ENCODE results near the gene PDP2.
"Not testable (repeated sequence)": the region's sequence is repeated elsewhere in the genome, so short reads cannot be mapped to it uniquely, and the experiment has no call there.

PDP2 gene

DNA sequence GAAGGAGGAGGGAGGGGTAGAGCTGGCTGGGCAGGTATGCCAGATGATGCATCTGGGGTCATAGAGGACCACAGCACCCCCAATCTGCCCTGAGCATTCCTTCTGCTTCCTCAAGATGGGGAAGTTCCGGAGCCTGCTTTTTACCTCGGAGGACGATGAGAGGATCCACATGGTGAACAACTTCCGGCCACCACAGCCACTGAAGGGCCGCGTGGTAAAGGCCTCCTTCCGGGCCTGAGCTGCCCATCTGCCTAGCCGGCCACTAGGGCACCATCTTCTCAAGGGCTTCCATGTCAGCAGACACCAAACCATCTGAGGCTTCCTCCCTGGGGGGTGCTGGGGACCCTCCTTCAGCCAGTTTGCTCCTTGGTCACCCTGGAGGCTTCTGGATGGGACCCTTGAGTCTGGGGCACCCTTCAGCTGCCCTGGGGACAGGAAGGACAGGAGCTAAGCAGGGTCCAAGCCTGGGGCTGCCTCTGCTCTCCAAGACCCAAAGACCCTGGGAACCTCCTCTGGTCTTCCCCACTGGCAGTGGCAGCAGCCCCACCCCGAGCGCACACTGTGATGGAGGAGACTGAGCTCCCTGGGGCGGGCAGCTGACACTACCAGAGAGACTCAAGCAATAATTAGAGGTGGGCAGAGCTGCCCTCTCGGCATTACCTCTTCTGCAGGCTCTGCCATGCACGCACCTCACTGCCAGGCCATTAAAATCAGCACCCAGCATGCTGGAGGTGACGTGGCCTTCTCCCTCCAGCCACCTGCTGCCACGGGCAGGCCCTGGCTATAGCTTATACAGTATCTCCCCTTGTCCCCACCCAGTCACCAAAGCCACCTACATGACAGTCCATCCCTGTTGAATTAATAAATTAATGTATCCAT is 26.8 kb upstream of the PDP2 start:
- DNase-seq (ENCODE audit: low read depth) = no peak

DNA sequence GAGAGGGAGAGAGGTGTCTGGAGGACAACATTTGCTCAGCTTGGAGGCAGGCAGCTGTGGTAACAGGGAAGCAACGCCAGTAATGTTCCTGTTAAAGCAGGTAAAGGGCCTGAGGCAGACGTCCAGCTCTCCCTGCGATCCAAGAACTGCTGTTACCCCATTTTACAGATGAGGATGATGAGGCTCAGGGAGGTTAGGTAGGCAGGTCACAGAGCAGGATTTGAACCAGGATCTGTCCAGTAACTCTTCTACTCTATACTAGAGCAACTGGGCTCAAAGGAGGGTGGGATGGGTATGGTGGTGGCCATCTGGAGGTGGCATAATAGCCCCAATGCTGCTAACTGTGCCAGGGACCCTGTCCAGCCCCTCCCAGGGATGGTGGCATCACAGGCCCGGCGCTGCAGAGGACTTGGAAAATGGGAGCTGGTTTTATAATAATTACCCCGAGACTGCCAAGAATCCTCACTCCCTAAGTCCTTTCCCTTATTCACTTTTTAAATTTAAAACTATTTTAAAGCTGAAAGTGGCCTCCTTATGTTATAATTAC is 24.1 kb upstream of the PDP2 start:
- DNase-seq (ENCODE audit: low read depth) = no peak

DNA sequence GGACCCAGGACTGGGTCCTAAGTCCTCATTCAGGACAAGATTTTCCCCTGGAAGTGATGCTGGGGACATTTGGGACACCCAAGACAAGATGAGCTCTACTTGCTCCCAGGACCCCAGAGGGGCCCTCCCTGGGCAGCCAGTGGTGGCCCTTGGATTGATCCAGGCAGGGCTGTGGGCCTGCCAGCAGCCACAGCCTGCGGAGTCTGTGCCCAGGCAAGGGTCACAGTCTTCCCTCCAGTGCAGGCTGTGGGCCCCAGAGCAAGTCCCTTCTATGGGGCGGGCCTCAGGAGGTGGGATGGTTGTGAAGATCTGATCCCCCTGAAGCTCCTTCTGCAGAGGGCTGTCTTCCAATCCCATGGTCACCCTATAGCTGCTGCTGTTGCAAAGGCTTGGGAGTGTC is 23.5 kb upstream of the PDP2 start:
- no peak for DNase-seq (ENCODE audit: low read depth)

DNA sequence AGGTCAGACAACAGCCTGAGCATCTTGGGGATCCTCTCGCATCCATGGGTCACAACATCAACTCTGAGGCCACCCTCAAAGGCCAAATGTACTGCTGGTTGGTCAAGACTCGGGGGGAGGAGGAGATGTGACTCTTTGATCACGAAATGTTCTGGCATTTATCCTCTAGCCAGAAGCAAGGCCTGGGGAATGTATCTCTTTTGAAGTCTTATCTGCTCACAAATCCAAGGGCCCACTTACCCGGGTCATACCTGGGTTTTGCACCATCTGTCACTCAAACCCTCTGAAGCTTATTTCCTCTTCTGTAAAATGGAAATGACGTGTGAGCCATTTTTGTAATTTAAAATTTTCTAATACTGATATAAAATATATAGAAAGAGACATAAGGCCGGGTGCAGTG is 22.9 kb upstream of the PDP2 start:
- DNase-seq (ENCODE audit: low read depth) = no peak

DNA sequence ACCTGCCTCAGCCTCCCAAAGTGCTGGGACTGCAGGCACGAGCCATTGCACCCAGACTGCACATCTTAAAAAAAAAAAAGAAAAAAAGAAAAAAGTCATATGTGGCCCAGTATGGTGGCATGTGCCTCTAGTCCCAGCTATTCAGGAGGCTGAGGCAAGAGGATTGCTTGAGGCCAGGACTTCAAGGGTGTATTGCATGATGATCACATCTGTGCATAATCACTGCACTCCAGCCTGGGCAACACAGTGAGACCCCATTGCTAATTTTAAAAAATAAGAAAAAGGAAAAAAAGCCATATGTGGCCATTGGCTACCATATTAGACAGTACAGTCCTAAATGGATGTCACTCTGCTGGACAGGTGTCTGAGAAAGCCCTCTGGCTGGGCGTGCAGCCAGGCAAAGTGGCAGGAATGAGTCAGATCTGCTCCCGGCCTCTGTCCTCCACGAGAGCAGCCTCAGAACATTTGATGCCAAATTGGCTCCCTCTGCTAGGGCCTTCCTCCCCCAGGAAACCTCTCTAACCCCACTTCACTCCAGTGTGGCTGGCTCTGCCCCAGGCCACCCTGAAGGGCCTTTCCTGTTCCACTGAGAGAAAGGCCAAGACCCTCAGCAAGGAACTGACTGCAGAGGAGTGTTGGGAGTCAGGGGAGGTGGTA is 21.4 kb upstream of the PDP2 start:
- no peak for DNase-seq (ENCODE audit: low read depth)

DNA sequence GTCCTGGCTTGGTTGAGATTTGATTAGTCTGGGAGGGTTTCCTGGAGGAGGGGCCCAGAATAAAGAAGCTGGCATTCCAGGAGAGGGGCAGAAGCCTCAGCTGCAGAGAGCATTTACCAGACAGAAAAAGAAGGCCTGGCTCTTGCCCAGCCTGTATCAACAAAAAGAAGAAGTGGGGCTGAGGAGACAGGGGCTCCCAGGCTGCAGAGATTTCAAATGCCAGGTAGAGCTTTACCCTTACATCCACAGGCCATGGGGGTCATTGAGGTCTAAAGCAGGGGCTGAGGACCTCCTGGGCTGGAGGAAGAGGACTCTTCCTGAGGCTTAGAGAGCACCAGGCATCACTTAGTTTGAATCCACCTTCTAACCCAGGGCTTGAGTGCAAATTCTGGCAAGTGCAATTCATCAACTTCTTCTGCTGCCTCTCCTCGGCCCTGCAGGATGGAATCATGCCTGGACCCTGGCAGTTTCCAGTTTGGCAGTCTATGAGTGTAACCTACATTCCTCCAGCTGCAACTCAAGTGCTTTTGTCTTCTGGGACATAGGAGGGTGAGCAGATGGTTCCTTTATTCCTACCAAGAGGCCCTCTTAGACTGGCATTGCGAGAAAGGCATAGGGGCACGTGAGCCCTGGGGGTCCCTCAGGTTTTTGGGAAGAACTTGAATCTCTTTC is 20.8 kb upstream of the PDP2 start:
- no peak for DNase-seq (ENCODE audit: low read depth)

DNA sequence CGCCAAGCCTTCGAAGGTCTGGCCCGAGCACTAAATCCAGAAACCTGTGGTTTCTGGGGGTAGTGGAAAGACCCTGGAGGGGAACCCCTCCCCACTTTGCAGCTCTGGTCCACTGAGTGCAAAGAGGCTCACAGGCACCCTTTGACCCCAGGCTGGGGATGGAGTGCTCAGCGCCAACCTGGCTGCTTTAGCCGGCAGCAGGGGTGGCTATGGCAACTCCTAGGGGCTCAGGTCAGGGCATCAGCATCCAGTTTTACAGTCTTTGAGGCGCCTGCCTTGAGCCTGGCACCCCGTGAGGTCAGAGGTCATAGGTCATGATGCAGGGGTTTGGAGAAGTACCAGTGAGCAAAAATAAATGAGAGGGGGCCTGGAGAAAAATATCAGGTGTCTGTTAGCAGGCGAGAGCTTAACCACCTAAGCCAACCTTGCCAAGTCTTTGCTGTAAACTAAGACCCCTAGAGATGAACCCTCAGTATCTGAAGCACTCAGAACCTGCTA is 18.2 kb upstream of the PDP2 start:
- DNase-seq (ENCODE audit: low read depth) = no peak

DNA sequence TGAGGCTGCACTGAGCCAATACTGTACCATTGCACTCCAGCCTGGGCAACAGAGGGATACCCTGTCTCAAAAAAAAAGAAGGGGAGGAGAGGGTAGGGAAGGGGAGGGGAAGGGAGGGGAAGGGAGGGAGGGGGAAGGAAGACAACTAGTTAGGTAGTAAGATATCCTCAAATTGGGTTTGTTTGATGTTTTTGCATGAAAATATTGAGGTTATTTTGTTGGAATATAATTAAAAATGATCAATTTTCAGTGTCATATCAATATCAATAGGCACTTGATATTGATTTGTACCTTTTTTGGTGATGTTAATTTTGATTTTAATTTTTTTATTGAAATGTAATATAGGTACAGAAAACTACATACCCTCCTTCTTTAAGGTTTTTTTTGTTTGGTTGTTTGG is 16.6 kb upstream of the PDP2 start:
- DNase-seq (ENCODE audit: low read depth) = no peak

DNA sequence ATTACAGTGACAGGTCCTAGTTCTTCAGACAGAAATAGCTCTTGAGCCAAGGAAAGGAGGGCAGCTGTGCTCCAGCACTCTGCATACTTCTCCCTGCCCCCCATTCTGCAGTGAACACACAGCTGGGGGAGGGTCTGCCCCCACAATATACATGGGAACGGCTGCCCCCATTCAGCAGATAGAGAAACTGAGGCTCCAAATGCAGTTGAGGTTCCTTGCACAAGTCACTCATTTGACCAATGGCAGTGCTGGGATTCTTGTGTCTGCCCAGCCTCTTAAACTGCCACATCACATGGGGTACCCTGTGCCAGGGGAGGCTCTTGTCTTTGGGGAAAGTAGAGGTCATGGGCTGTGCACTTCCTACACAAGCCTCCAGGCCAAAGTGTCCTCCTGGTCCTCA is 10.9 kb upstream of the PDP2 start:
- no peak for DNase-seq (ENCODE audit: low read depth)

DNA sequence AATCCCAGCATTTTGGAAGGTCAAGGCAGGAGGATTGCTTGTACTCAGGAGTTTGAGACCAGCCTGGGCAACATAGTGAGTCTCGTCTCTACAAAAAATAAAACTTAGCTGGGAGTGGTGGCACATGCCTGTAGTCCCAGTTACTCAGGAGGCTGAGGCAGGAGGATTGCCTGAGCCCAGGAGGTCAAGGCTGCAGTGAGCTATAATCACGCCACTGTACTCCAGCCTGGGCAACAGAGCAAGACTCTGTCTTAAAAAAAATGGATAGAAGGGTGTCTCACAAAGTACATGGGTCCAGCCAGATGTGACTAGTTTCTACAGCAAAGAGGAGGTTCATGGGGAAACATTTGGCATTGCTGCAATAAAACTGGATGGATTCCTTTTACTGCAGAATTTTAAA is 9.0 kb upstream of the PDP2 start:
- not testable (repeated sequence) for DNase-seq (ENCODE audit: low read depth)

DNA sequence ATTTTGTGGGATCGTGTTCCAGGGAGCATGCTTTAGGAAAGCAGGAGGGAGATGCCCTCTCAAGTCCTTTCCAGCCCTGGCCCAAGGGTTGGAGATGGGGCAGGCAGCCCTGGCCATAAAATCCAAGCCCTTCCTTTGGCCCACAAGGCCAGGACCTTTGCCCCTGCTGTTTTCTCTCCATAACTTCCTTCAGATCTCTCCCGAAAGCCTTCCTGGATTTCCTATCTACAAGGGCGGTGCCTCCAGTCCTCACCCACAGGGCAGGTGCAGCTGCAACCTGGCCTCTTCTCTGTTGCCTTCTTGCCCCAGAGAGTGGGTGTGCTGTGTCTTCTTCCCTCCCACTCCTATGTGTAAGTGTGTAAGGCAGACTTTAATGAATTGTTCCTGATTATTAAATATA is 8.5 kb upstream of the PDP2 start:
- no peak for DNase-seq (ENCODE audit: low read depth)

DNA sequence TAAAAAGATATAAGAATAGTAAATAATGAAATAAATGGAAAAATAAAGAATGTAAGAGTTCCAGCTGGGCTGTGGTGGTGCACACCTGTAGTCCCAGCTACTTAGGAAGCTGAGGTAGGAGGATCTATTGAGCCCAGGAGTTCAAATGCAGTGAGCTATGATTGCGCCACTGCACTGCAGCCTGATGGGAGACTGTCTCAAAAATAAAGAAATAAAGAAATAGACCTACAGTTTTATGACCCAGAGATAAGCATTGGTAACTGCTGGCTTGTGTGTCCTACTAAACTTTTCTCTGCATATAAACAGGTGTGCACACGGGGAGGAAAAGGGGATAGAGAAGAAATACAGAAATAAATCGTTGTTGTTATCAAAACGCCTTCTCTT is 7.8 kb upstream of the PDP2 start:
- DNase-seq (ENCODE audit: low read depth) = no peak

DNA sequence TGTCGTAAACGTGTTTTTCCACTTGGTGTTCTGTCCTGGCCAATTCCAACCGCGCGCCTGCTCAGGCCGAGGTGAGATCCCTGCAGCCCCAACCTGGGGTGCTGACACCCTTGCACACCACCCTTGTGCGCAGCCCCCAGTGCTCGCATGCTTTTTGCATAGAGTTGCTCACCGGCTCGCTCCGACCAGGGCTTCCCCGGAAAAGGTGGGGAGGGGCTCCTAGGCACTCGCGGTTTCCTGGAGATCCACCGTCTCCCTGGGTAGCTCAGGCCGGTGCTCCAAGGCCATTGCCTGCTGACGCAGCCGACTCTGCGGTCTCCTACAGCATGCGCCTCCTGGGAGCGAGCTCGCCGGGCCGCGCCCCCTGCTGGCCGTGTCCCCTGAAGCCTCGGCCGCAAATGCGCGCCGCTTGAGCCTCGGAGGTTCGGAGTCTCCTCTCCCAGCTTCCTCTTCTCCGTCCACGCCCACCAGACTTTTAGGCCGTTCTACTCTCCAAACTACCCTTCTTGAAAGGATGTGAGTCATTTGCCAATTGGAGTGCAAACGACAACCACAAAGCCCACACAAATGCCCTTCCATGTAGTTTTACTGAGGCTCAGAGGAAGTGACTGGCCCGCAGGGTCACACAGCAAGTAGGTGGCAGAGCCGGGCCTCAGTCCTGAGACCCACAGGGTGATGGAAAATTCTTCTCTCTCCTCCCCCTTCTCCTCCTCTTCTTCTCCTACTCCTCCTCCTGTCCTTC is 7.2 kb upstream of the PDP2 start:
- DNase-seq (ENCODE audit: low read depth) = peak; percentile 99

DNA sequence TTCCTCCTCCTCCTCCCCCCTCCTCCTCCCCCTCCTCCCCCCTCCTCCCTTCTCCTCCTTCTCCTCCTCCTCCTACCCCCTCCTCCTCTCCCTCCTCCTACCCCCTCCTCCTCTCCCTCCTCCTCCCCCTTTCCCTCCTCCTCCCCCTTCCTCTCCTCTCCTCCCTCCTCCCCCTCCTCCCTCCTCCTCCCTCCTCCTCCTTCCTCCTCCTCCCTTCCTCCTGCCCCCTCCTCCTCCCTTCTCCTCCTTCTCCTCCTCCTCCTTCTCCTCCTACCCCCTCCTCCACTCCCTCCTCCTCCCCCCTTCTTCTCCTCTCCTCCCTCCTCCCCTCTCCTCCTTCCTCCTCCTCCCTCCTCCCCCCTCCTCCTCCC is 6.6 kb upstream of the PDP2 start:
- DNase-seq (ENCODE audit: low read depth) = no peak

DNA sequence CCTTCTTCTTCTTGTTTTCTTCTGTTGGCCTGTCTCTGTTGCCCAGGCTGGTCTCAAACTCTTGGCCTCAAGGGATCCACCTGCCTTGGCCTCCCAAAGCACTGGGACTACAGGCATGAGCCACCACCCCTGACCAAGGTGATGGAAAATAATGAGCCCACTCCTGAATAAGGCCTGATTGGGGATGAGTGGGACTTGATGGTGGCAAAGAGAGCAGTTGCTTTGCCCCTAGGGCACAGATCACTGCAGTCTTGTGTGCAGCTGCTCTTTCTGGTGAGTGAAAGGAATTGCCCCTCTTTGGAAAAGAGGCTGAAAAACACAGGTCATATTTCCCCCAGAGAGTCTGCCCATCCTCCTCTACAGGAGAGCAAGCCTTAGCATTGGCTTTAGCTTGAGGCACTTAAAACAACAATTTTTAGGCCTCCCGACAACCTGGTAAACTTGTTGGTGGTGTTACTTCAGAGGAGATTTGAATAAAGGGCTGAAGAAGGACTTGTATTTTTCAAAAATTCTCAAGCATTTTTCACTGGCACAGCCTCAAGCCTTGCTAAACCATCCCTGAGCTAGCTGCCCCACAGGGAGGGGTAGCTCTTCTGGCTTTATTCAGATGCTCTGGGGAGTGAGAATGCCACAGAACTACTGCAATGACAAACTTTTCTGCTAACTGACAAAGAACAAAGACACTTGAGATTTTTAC is 6.1 kb upstream of the PDP2 start:
- no peak for DNase-seq (ENCODE audit: low read depth)

DNA sequence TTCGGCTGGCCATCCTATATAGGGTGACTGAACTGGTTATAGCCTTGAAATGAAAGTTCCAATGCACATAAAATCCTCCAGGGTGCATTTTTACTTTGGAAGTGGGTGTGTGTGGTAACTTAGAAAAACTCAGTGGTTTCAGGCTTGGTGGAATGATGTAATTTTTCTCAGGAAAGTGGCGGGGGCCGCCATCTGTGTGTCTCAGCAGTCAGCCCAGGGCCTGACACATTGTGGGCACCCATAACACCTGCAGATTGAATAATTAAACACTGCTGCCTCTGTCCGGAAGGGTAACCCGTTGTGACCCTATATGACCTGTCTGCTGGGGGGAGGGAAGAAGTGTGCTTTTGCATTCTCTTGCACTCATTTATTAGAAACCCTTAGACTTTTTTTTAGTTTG is 2.2 kb upstream of the PDP2 start:
- no peak for DNase-seq (ENCODE audit: low read depth)

DNA sequence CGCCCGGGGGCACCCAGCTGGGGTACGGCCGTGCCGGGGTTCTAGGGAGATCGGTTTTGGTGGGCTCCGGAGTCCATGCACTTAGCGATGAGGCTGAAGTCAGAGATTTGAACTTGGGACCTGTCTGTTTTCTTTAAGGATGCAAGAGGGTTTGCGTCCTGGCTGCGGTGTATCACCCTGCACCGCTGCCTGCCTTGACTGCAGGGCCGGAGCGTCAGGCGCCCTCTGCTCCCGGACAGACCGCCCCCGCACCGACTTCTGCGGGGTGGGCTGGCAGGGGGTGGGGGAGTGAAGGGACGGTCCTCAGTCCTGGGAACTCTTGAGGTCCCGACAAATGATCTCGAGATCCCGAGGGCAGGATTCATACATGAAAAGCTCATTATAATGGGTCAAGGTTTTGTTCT is 701 bp downstream of the PDP2 start:
- DNase-seq (ENCODE audit: low read depth) = no peak

DNA sequence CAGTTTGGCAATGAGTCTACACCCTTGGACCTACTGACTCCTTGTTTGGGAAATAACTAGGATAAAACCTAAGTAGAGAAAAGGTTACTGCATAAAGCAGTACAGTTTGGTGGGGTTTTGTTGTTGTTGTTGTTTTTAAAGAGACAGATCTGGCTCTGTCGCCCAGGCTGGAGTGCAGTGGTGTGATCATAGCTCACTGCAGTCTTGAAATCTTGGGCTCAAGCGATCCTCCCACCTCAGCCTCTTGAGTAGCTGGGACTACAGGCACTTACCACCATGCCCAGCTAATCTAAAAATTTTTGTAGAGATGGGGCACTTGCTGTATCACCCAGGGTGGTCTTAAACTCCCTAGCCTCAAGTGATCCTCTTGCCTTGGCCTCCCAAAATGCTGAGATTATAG is 1.2 kb downstream of the PDP2 start:
- DNase-seq (ENCODE audit: low read depth) = no peak

DNA sequence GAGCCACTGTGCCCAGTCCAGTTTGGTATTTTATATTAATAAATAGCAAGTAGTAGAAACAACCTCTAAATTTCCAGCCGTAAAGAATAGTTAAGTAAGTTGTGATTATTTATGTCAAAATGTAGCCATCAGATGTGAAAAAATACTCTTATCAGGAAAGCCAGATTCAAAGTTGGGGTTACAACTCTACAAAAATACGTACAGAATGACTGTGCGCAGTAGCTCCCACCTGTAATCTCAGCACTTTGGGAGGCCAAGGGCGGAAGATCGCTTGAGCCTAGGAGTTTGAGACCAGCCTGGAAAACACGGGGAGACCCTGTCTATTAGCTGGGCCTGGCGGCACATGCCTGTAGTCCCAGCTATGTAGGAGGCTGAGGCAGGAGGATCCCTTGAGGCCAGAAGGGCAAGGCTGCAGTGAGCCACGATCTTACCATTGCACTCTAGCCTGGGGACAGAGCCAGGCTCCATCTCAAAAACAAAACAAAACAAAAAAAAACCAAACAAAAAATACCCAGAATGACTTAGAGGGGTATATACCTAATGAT is 1.7 kb downstream of the PDP2 start:
- no peak for DNase-seq (ENCODE audit: low read depth)

DNA sequence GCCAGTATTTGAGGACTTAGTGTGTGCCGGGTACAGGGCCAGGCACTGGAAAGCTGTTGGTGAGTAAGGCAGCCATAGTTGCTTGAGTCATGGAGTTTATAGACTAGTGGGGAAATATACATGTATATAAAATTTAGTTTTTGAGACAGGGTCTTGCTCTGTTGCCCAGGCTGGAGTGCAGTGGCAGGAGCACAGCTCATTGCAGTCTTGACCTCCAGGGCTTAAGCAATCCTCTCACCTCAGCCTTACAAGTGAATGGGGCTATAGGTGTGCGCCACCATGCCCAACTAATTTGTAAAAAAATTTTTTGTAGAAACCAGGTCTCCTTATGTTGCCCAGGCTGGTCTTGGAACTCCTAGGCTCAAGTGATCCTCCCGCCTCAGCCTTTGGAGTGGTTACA is 2.4 kb downstream of the PDP2 start:
- no peak for DNase-seq (ENCODE audit: low read depth)

DNA sequence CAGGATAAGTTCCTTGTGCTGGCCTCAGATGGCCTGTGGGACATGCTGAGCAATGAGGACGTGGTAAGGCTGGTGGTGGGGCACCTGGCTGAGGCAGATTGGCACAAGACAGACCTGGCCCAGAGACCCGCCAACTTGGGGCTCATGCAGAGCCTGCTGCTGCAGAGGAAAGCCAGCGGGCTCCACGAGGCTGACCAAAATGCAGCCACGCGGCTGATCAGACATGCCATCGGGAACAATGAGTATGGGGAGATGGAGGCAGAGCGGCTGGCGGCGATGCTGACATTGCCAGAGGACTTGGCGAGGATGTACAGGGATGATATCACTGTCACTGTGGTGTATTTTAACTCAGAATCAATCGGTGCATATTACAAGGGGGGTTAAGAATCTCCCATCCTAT is 5.2 kb downstream of the PDP2 start:
- DNase-seq (ENCODE audit: low read depth) = no peak
